SK-N-MC (cell line): Measurements from ENCODE around the gene RCN1.

ENCODE experiments used
- EZH2 ChIP-seq: fragments of 200-600 bp; sonication (generic); IDR thresholded peaks from one replicate; pipeline ENCODE4 v1.6.1; 2017; ENCODE audit warnings: antibody characterized with exemption
- FOXP2 ChIP-seq: optimal IDR thresholded peaks from 2 replicates; pipeline ENCODE3; 2011; ENCODE audit warnings: mild to moderate bottlenecking, moderate library complexity; ENCODE audit not compliant: insufficient read depth; ENCODE audit errors: extremely low read length, control extremely low read depth
- POLR2AphosphoS5 ChIP-seq: IDR thresholded peaks from 2 replicates; pipeline ENCODE4 v1.6.1; 2012; ENCODE audit warnings: mild to moderate bottlenecking, low read depth, low read length, borderline replicate concordance

DNA sequence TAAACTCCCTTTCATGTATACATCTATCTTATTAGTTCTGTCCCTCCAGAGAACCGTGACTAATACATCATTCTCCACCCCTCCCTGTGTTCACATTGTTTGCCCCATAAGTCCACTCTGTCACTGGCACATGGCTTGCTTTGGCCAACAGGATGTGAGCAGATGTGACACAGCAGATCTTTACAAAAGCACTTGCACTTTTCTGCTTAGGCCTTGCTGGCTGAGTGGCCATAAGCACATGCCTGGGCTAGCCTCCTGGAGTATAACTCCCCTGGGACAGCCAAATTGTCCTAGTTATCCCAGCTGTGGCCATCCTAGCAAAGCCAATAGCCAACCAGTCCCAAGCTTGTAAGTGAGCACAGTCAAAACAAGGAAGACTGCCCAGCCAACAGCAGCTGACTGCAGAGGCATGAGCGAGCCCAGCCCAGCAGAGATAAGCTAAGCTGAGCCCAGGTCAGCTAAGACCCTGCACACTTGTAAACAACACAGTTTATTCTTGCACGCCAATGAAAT is 9.7 kb upstream of the RCN1 start:
- no peak for TF ChIP-seq POLR2AphosphoS5
- no peak for TF ChIP-seq FOXP2
- no peak for TF ChIP-seq EZH2
